Activated naive CD8-positive, alpha-beta T cell treated with anti-CD3 and anti-CD28 coated beads for 36 hours (primary cell): ENCODE measurements around the gene ZFAND3. TPM values are rescaled to one million over a fixed set of nuclear protein-coding genes. Genes with fewer than 3 reads are reported as not detected.

Experiments used
- DNase-seq: peaks from one replicate; pipeline ENCODE4 v3.0.0; 2021
- H3K27ac Mint-ChIP-seq: one replicate; pipeline ENCODE4 v1.8.0; 2022; ENCODE audit warnings: mild to moderate bottlenecking, moderate library complexity, mixed read lengths
- H3K27me3 Mint-ChIP-seq: one replicate; pipeline ENCODE4 v1.8.0; 2022; ENCODE audit warnings: mild to moderate bottlenecking, mixed read lengths
- H3K36me3 Mint-ChIP-seq: one replicate; pipeline ENCODE4 v1.8.0; 2021; ENCODE audit warnings: mild to moderate bottlenecking, mixed read lengths
- H3K4me1 Mint-ChIP-seq: one replicate; pipeline ENCODE4 v1.8.0; 2021; ENCODE audit warnings: mixed read lengths
- H3K4me3 Mint-ChIP-seq: one replicate; pipeline ENCODE4 v1.8.0; 2022; ENCODE audit warnings: mild to moderate bottlenecking, moderate library complexity, mixed read lengths
- H3K9me3 Mint-ChIP-seq: one replicate; pipeline ENCODE4 v1.8.0; 2022; ENCODE audit warnings: mixed read lengths
- total RNA-seq, 2 experiments: library from RNA; stranded (reverse); gene quantifications; one replicate each; pipeline ENCODE4 v1.2.3, GENCODE V29; 2021

Gene ZFAND3
- total RNA-seq, 2 experiments from 2014 or later = 36.3 to 38.5 TPM

DNA sequence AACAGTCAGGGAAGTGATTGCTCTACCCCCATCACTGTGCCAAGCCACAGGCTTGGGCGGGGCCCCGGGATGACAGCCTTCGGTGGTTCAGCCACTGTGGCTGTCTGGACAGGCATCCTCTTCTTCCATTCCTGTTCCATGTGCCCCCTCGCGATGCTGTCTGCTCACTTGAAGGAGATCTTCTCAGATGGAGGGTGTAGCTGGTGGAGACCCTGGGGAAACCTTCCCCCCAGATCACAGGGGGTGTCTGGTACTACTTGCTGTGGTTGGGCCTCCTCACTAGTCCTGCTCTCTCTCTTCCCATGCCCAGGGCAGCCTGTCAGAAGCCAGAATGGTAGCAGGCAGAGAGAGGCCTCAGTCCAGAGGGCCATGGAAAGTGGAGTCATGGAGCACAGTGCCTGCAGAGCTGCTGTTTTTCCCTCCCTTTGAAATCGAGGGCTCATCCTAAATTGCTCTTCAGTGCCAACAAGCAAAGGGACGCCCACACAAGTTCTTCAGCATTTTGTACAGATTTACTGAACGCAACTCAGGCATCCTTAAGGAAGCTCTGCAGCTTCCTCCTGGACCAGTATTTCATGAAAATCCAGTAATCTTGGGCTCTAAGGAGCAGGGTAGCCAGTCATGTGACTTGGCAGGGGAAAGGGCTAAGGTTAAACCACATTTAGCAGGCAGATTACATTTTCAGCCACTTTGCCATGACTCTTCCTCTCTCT lies 326.6 kb downstream of the ZFAND3 start:
- Mint-ChIP-seq H3K27me3 (no peaks in the 10 kb centered on the region), H3K36me3 (peaks cover 5% of the 10 kb centered on the region), H3K9me3 (no peaks in the 10 kb centered on the region), H3K4me1 (peaks cover 2% of the 10 kb centered on the region), H3K27ac (no peak overlapping the region), H3K4me3 (no peak overlapping the region)
- DNase-seq = no peak

GRCh38 chr6:38146734-38147027 lies 327.2 kb downstream of the ZFAND3 start:
- H3K4me1 Mint-ChIP-seq = peaks cover 2% of the 10 kb centered on the region
- no peak overlapping the region for H3K27ac Mint-ChIP-seq
- no peaks in the 10 kb centered on the region for H3K27me3 Mint-ChIP-seq

DNA sequence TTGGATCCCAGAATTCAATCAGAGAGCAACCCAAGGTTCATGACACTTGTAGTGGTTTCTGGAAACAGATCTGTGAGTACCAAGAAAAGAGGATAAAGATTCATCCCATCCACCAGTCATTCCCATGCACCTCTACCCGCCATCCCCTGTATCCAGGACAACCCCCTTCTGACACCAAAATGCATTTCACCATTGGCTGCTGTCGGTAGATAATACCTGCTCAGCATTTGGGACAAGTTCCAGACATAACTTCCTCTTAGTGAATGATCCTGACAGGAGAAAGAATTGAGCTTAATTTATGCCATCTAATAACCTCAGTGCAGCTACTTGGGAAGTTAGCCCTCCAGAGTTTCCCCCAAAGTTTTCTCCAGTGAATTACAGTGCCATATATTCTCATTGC lies 329.1 kb downstream of the ZFAND3 start:
- no peak overlapping the region for H3K4me3 Mint-ChIP-seq
- DNase-seq = no peak
- H3K27me3 Mint-ChIP-seq = no peaks in the 10 kb centered on the region
- no peaks in the 10 kb centered on the region for H3K9me3 Mint-ChIP-seq
- H3K27ac Mint-ChIP-seq = no peak overlapping the region
- H3K36me3 Mint-ChIP-seq = peaks cover 4% of the 10 kb centered on the region
- peaks cover 2% of the 10 kb centered on the region for H3K4me1 Mint-ChIP-seq

More at GRCh38 chr6:38146734-38147027, 327.2 kb downstream of the ZFAND3 start:
- Mint-ChIP-seq H3K9me3 (no peaks in the 10 kb centered on the region), H3K36me3 (peaks cover 5% of the 10 kb centered on the region), H3K4me3 (no peak overlapping the region)
- no peak for DNase-seq

- peaks cover 2% of the 10 kb centered on the region for H3K4me1 Mint-ChIP-seq
- no peaks in the 10 kb centered on the region for H3K9me3 Mint-ChIP-seq
- no peak overlapping the region for H3K4me3 Mint-ChIP-seq
- no peaks in the 10 kb centered on the region for H3K27me3 Mint-ChIP-seq
- no peak for DNase-seq
- no peak overlapping the region for H3K27ac Mint-ChIP-seq
- peaks cover 4% of the 10 kb centered on the region for H3K36me3 Mint-ChIP-seq
These were observed 330.0 kb downstream of the ZFAND3 start for GRCh38 chr6:38149531-38149930.

GRCh38 chr6:38150021-38150420 lies 330.5 kb downstream of the ZFAND3 start:
- Mint-ChIP-seq H3K36me3 (peaks cover 4% of the 10 kb centered on the region), H3K27me3 (no peaks in the 10 kb centered on the region), H3K27ac (no peak overlapping the region), H3K4me1 (peaks cover 2% of the 10 kb centered on the region), H3K4me3 (no peak overlapping the region), H3K9me3 (no peaks in the 10 kb centered on the region)
- DNase-seq = no peak

DNA sequence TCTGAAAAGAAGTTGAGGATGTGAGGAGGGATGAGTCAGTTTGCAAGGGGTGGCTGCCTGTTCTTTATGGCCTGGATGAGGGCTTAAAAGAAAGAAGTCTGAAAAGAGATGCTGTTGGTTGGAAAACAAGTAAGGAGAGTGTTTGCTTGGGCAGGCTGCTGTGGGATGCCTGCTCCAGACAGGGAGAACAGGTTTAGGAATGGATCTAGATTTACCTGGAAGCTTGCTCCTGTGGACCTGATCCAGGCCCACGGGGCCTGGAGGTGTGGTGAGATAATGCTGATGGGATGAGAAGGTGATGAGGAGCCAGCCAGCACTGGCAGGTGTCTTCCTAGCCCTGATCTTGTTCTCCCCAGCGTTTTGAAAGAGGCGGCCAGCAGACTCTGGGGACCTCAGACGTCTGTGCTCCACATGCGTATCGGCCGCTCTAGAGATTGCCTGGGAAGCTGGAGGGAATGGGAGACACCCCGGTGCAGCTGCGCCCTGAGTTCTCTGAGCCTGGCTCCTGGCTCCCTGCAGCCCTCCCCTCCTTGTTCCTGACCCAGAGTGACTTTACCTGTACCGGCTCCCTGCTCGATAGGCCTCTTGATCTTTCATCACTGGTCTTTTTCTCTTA lies 331.3 kb downstream of the ZFAND3 start:
- Mint-ChIP-seq H3K9me3 (no peaks in the 10 kb centered on the region), H3K36me3 (peaks cover 3% of the 10 kb centered on the region), H3K4me1 (peaks cover 2% of the 10 kb centered on the region), H3K4me3 (no peak overlapping the region), H3K27ac (no peak overlapping the region), H3K27me3 (no peaks in the 10 kb centered on the region)
- no peak for DNase-seq

DNA sequence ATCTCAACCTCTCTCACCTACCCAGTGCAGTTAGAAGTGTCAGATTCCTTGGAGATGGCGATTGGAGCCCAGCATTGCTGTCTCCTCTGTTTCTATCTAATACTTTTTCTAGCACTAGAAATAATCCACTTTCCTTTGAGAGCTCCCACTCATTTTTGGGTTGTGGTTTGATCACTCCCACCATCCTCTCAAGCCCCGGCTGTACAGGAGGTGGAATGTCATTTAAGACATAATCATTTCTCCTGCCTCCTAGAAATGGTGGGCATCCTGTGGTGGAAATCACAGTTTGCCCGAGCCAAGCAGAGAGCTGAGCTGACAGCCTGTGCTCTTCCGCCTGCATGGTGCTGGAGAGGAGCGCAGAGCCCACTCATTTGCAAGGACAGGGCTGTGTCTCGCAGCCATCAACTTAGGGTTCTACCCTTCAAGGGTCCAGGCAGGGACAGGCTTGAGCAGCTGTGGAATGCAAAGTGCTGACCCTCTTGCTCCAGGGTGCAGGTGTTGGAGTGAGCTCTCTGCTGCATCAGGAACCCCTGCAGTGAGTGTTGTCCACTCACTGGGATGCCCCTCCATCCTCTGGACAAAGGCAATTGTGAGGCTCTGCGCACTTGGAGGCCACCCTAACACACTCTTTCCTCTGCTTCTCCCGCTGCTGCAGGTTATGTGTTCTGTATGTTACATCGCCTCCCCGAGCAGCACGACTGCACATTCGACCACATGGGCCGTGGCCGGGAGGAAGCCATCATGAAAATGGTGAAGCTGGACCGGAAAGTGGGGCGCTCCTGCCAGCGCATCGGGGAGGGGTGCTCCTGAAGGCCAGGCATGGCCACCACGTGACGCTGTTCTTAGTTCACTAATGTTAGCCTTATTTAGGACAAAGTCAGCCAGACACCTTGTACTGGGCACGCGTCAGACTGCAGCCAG lies 332.3 kb downstream of the ZFAND3 start:
- Mint-ChIP-seq H3K4me1 (peaks cover 2% of the 10 kb centered on the region), H3K27ac (no peak overlapping the region), H3K4me3 (no peak overlapping the region), H3K9me3 (no peaks in the 10 kb centered on the region), H3K27me3 (no peaks in the 10 kb centered on the region), H3K36me3 (no peaks in the 10 kb centered on the region)
- DNase-seq = no peak

DNA sequence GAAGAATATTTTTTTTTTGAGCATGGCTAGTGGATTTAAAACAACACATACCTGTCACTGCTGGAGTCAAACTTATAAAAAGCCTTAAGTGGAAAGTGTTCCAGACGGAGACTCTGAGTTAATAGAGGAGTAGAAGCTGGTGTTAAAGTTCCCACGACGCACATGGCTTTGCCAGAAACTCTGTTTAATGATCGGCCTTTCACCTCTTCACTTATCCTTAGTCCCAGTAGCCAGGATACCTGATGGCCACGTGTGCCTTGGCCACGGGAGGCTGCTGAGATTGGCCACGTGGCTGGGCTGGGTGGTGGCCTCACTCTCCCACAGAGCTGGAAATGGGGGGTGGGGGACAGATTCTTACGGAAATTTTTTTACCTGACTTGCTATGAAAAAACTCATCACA lies 333.1 kb downstream of the ZFAND3 start:
- H3K27ac Mint-ChIP-seq = no peak overlapping the region
- H3K36me3 Mint-ChIP-seq = peaks cover 1% of the 10 kb centered on the region
- no peaks in the 10 kb centered on the region for H3K9me3 Mint-ChIP-seq
- DNase-seq = no peak
- H3K4me1 Mint-ChIP-seq = peaks cover 2% of the 10 kb centered on the region
- no peaks in the 10 kb centered on the region for H3K27me3 Mint-ChIP-seq
- no peak overlapping the region for H3K4me3 Mint-ChIP-seq

DNA sequence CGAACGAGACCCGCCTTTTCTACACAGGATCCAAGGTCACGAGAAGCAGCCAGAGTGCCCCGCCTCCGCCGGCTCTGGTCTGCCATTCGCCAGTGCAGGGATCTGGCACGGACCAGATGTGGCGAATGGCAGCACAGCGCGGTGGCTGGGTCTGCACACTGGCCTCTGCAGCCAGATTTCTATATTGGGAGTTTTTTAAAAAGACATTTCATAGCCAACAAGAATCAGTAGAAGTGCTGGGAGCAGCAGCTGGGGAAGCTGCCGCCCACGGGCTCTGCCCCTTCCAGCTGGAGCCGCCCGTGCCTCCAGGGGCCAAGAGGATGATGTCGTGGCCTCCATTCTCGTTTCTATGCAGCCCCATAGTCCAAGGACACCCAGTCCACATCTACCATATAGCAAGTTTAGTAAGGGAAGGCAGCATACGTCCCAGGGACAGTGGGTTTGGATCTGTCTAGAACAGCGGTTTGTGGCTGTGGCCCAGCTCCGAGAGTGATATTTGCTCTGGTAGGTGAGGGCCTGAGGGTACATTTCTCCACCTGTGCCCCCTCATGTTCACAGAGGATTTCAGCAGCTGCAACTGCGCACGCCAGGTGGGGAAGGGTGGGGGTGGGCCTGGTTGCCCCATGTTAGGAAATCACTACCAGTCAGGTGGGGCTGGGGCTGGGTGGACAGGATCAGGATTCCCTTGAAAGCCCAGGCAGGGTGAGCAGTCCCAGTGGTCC lies 333.7 kb downstream of the ZFAND3 start:
- Mint-ChIP-seq H3K4me1 (no peaks in the 10 kb centered on the region), H3K27me3 (no peaks in the 10 kb centered on the region), H3K36me3 (peaks cover 1% of the 10 kb centered on the region), H3K4me3 (no peak overlapping the region), H3K9me3 (no peaks in the 10 kb centered on the region), H3K27ac (no peak overlapping the region)
- no peak for DNase-seq

- H3K9me3 Mint-ChIP-seq = no peaks in the 10 kb centered on the region
- no peak overlapping the region for H3K27ac Mint-ChIP-seq
- no peaks in the 10 kb centered on the region for H3K4me1 Mint-ChIP-seq
- no peak overlapping the region for H3K4me3 Mint-ChIP-seq
- DNase-seq = no peak
- no peaks in the 10 kb centered on the region for H3K27me3 Mint-ChIP-seq
- peaks cover 4% of the 10 kb centered on the region for H3K36me3 Mint-ChIP-seq
These were observed 334.3 kb downstream of the ZFAND3 start for GRCh38 chr6:38153798-38154345.

DNA sequence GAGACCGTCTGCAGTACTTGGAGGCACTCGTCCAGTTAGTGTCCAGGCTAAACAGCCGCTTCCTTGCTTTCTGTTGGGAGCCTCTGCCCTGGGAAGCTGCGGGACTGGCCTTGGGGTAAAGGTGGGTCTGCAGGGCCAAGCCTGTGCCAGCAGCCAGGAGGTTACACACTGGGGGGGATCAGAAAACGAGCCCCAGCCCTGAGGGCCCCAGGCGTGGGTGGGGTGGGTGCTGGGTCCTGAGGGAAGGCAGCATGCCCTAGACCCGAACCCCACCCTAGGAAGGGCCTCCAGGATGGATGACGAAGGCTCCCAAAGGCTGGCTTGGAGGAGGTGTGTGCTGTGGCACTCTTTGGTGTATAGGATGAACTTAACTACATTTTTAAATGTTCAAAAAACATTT lies 335.2 kb downstream of the ZFAND3 start:
- Mint-ChIP-seq H3K4me1 (no peaks in the 10 kb centered on the region), H3K36me3 (peaks cover 7% of the 10 kb centered on the region)

DNA sequence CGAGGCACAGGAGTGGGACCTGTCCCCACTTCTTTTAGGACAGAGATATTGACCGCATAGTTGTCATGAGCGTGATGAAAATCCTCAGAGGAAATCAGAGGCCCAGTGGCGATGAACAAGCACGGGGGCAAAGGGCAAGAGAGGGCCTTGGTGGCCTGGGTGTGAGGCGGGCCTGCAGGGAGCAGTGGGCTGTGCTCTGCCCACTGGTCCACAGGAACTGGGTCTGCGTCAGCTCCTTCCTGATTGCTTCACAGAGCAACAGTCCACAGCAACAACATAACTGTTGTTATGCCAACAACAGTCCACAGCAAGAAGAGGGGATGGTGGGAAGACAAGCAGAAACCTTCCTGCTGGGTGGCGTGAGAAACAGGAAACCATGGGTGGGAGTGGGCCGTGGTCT lies 335.6 kb downstream of the ZFAND3 start:
- Mint-ChIP-seq H3K27me3 (no peaks in the 10 kb centered on the region), H3K9me3 (no peaks in the 10 kb centered on the region), H3K4me1 (no peaks in the 10 kb centered on the region), H3K27ac (peak overlapping the region; percentile 69), H3K4me3 (no peak overlapping the region), H3K36me3 (peaks cover 8% of the 10 kb centered on the region)
- no peak for DNase-seq

More for the DNA sequence above, 335.2 kb downstream of the ZFAND3 start:
- H3K27ac Mint-ChIP-seq = peak overlapping the region; percentile 69
- no peak for DNase-seq
- H3K4me3 Mint-ChIP-seq = no peak overlapping the region
- H3K9me3 Mint-ChIP-seq = no peaks in the 10 kb centered on the region
- H3K27me3 Mint-ChIP-seq = no peaks in the 10 kb centered on the region

- Mint-ChIP-seq H3K4me3 (no peak overlapping the region), H3K27ac (no peak overlapping the region), H3K36me3 (peaks cover 13% of the 10 kb centered on the region), H3K27me3 (no peaks in the 10 kb centered on the region), H3K4me1 (no peaks in the 10 kb centered on the region), H3K9me3 (no peaks in the 10 kb centered on the region)
- DNase-seq = no peak
These were observed 336.2 kb downstream of the ZFAND3 start for GRCh38 chr6:38155621-38156204.

GRCh38 chr6:38156818-38157565 lies 337.5 kb downstream of the ZFAND3 start:
- no peaks in the 10 kb centered on the region for H3K4me1 Mint-ChIP-seq
- no peak overlapping the region for H3K27ac Mint-ChIP-seq
- H3K27me3 Mint-ChIP-seq = no peaks in the 10 kb centered on the region

More at GRCh38 chr6:38156818-38157565, 337.5 kb downstream of the ZFAND3 start:
- H3K4me3 Mint-ChIP-seq = no peak overlapping the region
- peaks cover 17% of the 10 kb centered on the region for H3K36me3 Mint-ChIP-seq
- DNase-seq = no peak
- H3K9me3 Mint-ChIP-seq = no peaks in the 10 kb centered on the region
